Cerebellar cortex (tissue), 1 donor: Measurements from ENCODE around the gene TSPAN32.
A peak's percentile ranks its signal among the peaks of the same experiment; 100 is the strongest.
"Not testable (repeated sequence)": the region's sequence is repeated elsewhere in the genome, so short reads cannot be mapped to it uniquely, and the experiment has no call there.

Experiments used
- DNase-seq: peaks from one replicate; pipeline ENCODE4 v3.0.0-alpha.2; 2015; ENCODE audit warnings: low spot score

TSPAN32 gene

GRCh38 chr11:2316169-2316962, 14.6 kb downstream of the TSPAN32 start:
- no peak for DNase-seq

- no peak for DNase-seq
Measured at GRCh38 chr11:2316963-2317244, 15.1 kb downstream of the TSPAN32 start.

GRCh38 chr11:2317354-2318050, 15.7 kb downstream of the TSPAN32 start:
- DNase-seq = no peak

- DNase-seq = no peak
Measured at GRCh38 chr11:2318123-2318522, 16.3 kb downstream of the TSPAN32 start.

- no peak for DNase-seq
Measured at GRCh38 chr11:2318707-2319106, 16.9 kb downstream of the TSPAN32 start.

GRCh38 chr11:2319791-2320472, 18.1 kb downstream of the TSPAN32 start:
- no peak for DNase-seq

GRCh38 chr11:2320568-2321310, 18.9 kb downstream of the TSPAN32 start:
- DNase-seq = no peak

- DNase-seq = no peak
Measured at GRCh38 chr11:2321311-2321683, 19.5 kb downstream of the TSPAN32 start.

- no peak for DNase-seq
Measured at GRCh38 chr11:2325123-2325522, 23.3 kb downstream of the TSPAN32 start.

GRCh38 chr11:2325719-2326118, 23.9 kb downstream of the TSPAN32 start:
- DNase-seq = peak; percentile 98

- DNase-seq = no peak
Measured at GRCh38 chr11:2327032-2327431, 25.2 kb downstream of the TSPAN32 start.

GRCh38 chr11:2328021-2328420, 26.2 kb downstream of the TSPAN32 start:
- peak; percentile 10 for DNase-seq

- no peak for DNase-seq
Measured at GRCh38 chr11:2328656-2329354, 27.0 kb downstream of the TSPAN32 start.

GRCh38 chr11:2329551-2329950, 27.7 kb downstream of the TSPAN32 start:
- DNase-seq = no peak

- no peak for DNase-seq
Measured at GRCh38 chr11:2330696-2331095, 28.9 kb downstream of the TSPAN32 start.

GRCh38 chr11:2331404-2331803, 29.6 kb downstream of the TSPAN32 start:
- no peak for DNase-seq

- not testable (repeated sequence) for DNase-seq
Measured at GRCh38 chr11:2332569-2332968, 30.8 kb downstream of the TSPAN32 start.

- DNase-seq = not testable (repeated sequence)
Measured at GRCh38 chr11:2333486-2334205, 31.8 kb downstream of the TSPAN32 start.

- DNase-seq = not testable (repeated sequence)
Measured at GRCh38 chr11:2335286-2335685, 33.5 kb downstream of the TSPAN32 start.

GRCh38 chr11:2338760-2339159, 36.9 kb downstream of the TSPAN32 start:
- DNase-seq = not testable (repeated sequence)

- DNase-seq = no peak
Measured at GRCh38 chr11:2342557-2342956, 40.7 kb downstream of the TSPAN32 start.
